NT2/D1 (cell line): ENCODE measurements around the gene TGM5.

Source experiments
- SUZ12 ChIP-seq: IDR thresholded peaks from 2 replicates; pipeline ENCODE4 v1.6.1; 2011; ENCODE audit not compliant: insufficient read length, insufficient read depth; ENCODE audit errors: extremely low read depth
- YY1 ChIP-seq: IDR thresholded peaks from 2 replicates; pipeline ENCODE4 v1.6.1; 2011; ENCODE audit not compliant: insufficient read length, insufficient read depth
- ZNF274 ChIP-seq: IDR thresholded peaks from 2 replicates; pipeline ENCODE4 v1.6.1; 2011; ENCODE audit warnings: mild to moderate bottlenecking, low read depth, low read length

DNA sequence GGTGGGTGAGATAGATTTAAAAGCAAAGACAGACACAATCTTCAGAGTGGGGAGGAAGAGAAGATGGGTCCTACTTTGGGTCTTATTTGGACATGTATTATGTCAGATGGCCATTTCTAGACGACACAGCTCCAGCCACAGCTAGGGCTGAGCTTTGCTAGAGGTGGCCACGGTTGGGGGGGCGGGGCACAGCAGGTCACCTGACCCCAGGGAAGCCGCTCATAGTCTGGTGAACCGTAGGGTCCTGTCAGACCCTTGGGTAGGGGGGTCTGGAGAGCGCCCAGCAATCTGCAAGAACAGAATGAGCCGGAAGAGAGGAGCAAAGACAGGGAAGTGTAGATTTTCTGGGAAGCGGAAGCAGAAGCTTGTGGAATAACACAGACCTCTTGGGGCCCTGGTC lies 52.6 kb downstream of the TGM5 start:
- TF ChIP-seq YY1 (no peak), SUZ12 (no peak), ZNF274 (no peak)
